ENCODE data around the gene ATP2B2. TPM values are rescaled to one million over a fixed set of nuclear protein-coding genes. Genes with fewer than 3 reads are reported as not detected.

ATP2B2 gene
- polyA plus RNA-seq, 3 donors = not detected

- TF ChIP-seq, protein P1, sequence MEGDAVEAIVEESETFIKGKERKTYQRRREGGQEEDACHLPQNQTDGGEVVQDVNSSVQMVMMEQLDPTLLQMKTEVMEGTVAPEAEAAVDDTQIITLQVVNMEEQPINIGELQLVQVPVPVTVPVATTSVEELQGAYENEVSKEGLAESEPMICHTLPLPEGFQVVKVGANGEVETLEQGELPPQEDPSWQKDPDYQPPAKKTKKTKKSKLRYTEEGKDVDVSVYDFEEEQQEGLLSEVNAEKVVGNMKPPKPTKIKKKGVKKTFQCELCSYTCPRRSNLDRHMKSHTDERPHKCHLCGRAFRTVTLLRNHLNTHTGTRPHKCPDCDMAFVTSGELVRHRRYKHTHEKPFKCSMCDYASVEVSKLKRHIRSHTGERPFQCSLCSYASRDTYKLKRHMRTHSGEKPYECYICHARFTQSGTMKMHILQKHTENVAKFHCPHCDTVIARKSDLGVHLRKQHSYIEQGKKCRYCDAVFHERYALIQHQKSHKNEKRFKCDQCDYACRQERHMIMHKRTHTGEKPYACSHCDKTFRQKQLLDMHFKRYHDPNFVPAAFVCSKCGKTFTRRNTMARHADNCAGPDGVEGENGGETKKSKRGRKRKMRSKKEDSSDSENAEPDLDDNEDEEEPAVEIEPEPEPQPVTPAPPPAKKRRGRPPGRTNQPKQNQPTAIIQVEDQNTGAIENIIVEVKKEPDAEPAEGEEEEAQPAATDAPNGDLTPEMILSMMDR (IDR thresholded peaks at IDR 0.05) = no peak
- Histone ChIP-seq H4K20me1 (ENCODE audit: insufficient read depth, low read length) (no peaks in the 10 kb centered on the region), H3K9me3 (replicated peaks in 1 of 2; ENCODE audit: control insufficient read depth in 1 of 2, insufficient read depth in 1 of 2, low read length in 2 of 2) (peaks cover 0 to 2% of the 10 kb centered on the region in 2 donors), H2AFZ (ENCODE audit: insufficient read depth, low read depth, low read length, poor library complexity, severe bottlenecking) (no peak overlapping the region), H3K27me3 (ENCODE audit: control insufficient read depth in 2 of 2, insufficient read depth in 2 of 2, low read length in 2 of 2) (no peaks in the 10 kb centered on the region), H3K4me2 (replicated peaks; ENCODE audit: extremely low read depth, low read length, poor library complexity, severe bottlenecking) (no peak overlapping the region), H3K36me3 (replicated peaks in 1 of 2; ENCODE audit: control insufficient read depth in 1 of 2, insufficient read depth in 2 of 2, low read length in 2 of 2) (no peaks in the 10 kb centered on the region), H3K27ac (ENCODE audit: low read depth in 1 of 2, low read length in 2 of 2) (no peak overlapping the region), H3K79me2 (ENCODE audit: insufficient read depth, low read length) (no peaks in the 10 kb centered on the region), H3K9ac (ENCODE audit: insufficient read depth, low read length, poor library complexity, severe bottlenecking) (no peak overlapping the region), H3K4me3 (replicated peaks in 1 of 3; ENCODE audit: low read depth in 2 of 3, low read length in 3 of 3) (no peak overlapping the region), H3K4me1 (ENCODE audit: control insufficient read depth in 1 of 2, insufficient read depth in 2 of 2, low read length in 2 of 2) (peaks cover 21 to 22% of the 10 kb centered on the region in 2 donors)
- Mint-ChIP-seq H3K9me3 (peaks cover 0 to 8% (median under 1%) of the 10 kb centered on the region in 7 donors), H3K27ac (peak overlapping the region in 2 of 7 donors; percentile 36 to 70), H3K4me1 (peaks cover 30% of the 10 kb centered on the region), H3K36me3 (no peaks in the 10 kb centered on the region), H3K4me3 (no peak overlapping the region), H3K27me3 (ENCODE audit: low read depth in 3 of 3) (peaks cover 0 to 5% (median 2%) of the 10 kb centered on the region in 3 donors)
- intact Hi-C loops (cut with micrococcal nuclease) = no loop called here
- WGBS (ENCODE audit: insufficient coverage) = 76% methylated on average over 3 of the region's 6 CpGs
- DNase-seq = no peak
Observed at GRCh38 chr3:10547841-10548783, 42.7 kb upstream of the ATP2B2 start.

DNA sequence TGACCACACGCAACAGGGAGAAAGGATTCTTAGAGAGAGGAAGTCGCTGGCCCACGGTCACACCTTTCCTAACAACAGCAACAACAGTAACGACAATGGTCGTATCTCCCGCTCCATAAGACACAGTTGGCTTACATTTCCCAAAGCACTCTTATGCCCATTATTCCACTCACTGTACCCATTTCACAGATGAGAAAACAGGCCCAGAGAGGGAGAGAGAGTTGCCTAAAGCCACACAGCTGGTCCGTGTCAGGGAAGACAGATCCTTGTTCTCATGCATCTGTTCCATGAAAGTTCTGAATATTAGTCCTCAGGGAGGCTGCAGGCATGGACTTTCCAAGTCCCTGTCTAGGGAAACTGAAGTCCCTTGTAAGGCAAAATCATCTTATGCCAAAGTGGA is 42.0 kb upstream of the ATP2B2 start:
- H3K27ac ChIP-seq (ENCODE audit: low read depth in 1 of 2, low read length in 2 of 2) = no peak overlapping the region
- H3K4me2 ChIP-seq (replicated peaks; ENCODE audit: extremely low read depth, low read length, poor library complexity, severe bottlenecking) = no peak overlapping the region
- H3K9ac ChIP-seq (ENCODE audit: insufficient read depth, low read length, poor library complexity, severe bottlenecking) = no peak overlapping the region
- Mint-ChIP-seq H3K36me3 (no peaks in the 10 kb centered on the region), H3K4me3 (no peak overlapping the region), H3K27ac (no peak overlapping the region), H3K27me3 (ENCODE audit: low read depth in 3 of 3) (peaks cover 0 to 6% (median 5%) of the 10 kb centered on the region in 3 donors), H3K9me3 (peaks cover 5 to 15% (median 8%) of the 10 kb centered on the region in 7 donors), H3K4me1 (peaks cover 25% of the 10 kb centered on the region)
- no peak overlapping the region for H2AFZ ChIP-seq (ENCODE audit: insufficient read depth, low read depth, low read length, poor library complexity, severe bottlenecking)
- H3K9me3 ChIP-seq (replicated peaks in 1 of 2; ENCODE audit: control insufficient read depth in 1 of 2, insufficient read depth in 1 of 2, low read length in 2 of 2) = peaks cover 0 to 8% of the 10 kb centered on the region in 2 donors
- H3K79me2 ChIP-seq (ENCODE audit: insufficient read depth, low read length) = no peaks in the 10 kb centered on the region
- no peak overlapping the region for H3K4me3 ChIP-seq (replicated peaks in 1 of 3; ENCODE audit: low read depth in 2 of 3, low read length in 3 of 3)
- intact Hi-C loops (cut with micrococcal nuclease) = no loop called here
- TF ChIP-seq, protein P1 (IDR thresholded peaks at IDR 0.05) = no peak
- H3K36me3 ChIP-seq (replicated peaks in 1 of 2; ENCODE audit: control insufficient read depth in 1 of 2, insufficient read depth in 2 of 2, low read length in 2 of 2) = no peaks in the 10 kb centered on the region
- H4K20me1 ChIP-seq (ENCODE audit: insufficient read depth, low read length) = no peaks in the 10 kb centered on the region
- H3K27me3 ChIP-seq (ENCODE audit: control insufficient read depth in 2 of 2, insufficient read depth in 2 of 2, low read length in 2 of 2) = no peaks in the 10 kb centered on the region
- peaks cover 17 to 19% of the 10 kb centered on the region in 2 donors for H3K4me1 ChIP-seq (ENCODE audit: control insufficient read depth in 1 of 2, insufficient read depth in 2 of 2, low read length in 2 of 2)
- 85% methylated on average over 3 of the region's 7 CpGs for WGBS (ENCODE audit: insufficient coverage)
- DNase-seq = no peak
